ENCODE data around the gene RAB18.
"Not testable (repeated sequence)": the region's sequence is repeated elsewhere in the genome, so short reads cannot be mapped to it uniquely, and the experiment has no call there.

RAB18 gene

DNA sequence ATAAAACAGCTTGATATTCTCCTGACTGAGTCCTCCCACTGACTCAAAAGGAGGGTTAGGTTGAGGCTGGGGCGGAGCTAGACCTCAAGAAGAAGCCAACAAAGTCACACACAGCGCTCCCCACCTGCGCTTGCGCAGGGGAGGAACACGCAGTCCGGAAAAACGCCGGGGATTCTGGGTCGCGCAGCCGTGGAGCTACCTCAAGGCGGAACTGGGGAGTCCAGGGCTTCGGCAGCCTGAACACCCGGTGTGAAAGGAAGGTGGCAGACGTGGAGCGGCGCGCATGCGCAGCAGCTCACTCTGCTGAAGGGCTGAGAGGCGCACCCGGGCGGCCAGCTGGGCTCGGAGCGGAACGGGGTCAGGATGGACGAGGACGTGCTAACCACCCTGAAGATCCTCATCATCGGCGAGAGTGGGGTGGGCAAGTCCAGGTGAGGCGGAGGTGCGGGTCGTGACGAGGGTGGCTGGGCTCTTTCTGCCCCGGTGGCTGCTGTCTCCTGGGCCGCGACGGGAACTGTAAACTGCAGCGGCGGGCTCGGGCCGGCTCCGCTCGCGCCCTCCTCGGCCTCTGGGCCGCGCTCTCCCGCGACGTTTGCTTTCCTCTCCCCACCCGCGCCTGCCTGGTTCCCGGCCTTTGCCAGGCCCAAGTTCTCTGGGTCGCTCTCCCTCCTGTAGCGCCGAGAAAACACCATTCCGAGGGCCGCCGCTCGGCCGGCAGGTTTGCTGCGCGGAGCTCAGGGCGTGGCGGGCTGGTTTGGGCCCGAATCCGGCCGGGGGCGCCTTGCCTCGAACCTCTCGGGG, at the start of gene RAB18:
TSS of gene RAB18 (plus strand) at position 298 of the 801 bp plus-strand sequence. CDS start at position 364, 66 bp downstream.
- DNase-seq: peak; percentile 97

GRCh38 chr10:27454837-27455236, 49.3 kb upstream of the RAB18 start:
- no peak for DNase-seq

- DNase-seq: no peak
Measured at GRCh38 chr10:27457261-27457945, 46.7 kb upstream of the RAB18 start.

GRCh38 chr10:27457966-27458365, 46.1 kb upstream of the RAB18 start:
- DNase-seq: no peak

DNA sequence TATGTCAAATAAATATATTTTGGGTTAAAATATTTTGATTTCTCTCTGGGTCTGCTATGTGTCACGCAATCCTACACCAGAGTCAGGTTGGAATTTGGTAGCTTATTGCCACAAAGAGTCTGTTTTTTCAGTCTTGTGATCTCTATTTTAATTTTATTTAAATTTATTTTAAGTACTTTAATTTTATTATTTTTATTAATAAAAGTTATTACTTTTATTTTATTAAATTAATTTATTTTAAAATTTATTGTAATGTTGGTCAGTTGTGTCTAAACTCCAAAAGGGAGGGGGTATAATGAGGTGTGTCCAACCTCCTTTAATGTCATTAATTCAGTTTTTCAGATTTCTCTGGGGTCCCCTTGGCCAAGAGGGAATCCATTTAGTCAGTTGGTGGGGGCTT, 42.8 kb upstream of the RAB18 start:
- DNase-seq: no peak

GRCh38 chr10:27463961-27464360, 40.1 kb upstream of the RAB18 start:
- DNase-seq: no peak

- no peak for DNase-seq
Measured at GRCh38 chr10:27464993-27465392, 39.1 kb upstream of the RAB18 start.

GRCh38 chr10:27465596-27465995, 38.5 kb upstream of the RAB18 start:
- DNase-seq: not testable (repeated sequence)

- no peak for DNase-seq
Measured at GRCh38 chr10:27470885-27471284, 33.2 kb upstream of the RAB18 start.

GRCh38 chr10:27474741-27475140, 29.4 kb upstream of the RAB18 start:
- DNase-seq: no peak

GRCh38 chr10:27479016-27479415, 25.1 kb upstream of the RAB18 start:
- DNase-seq: no peak

DNA sequence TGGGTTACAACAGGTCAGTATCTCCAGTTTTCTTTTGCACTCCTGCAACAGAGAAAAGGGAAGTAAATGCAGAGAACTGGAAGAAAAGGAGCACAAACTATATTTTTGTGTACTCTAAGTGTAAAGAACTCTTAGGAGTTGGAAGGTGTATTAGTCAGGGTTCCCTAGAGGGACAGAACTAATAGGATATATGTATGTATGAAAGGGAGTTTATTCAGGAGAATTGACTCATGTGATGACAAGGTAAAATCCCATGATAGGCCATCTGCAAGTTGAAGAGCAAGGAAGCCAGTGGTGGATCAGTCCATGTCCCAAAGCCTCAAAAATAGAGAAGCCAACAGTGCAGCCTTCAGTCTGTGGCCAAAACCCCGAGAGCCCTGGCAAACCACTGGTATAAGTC, 22.6 kb upstream of the RAB18 start:
- DNase-seq: no peak

- no peak for DNase-seq
Measured at GRCh38 chr10:27482984-27483956, 20.8 kb upstream of the RAB18 start.

DNA sequence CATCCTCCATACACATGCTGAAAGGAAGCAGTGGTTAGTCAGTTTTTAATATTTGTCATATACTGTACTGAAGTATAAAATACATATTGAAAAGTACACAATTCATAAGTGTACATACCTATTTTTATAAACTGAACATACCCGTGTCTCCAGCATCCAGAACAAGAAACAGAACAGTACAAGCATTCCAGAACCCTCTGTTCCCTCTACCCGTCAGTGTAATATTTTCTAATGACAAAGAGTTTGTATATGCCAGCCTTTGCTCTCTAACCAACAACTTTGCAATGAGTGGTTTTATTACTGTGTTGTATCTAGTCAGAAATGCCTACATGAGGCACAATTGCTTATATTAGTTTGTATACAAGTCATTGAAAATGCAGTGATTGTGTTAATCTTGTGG, 18.7 kb upstream of the RAB18 start:
- no peak for DNase-seq

DNA sequence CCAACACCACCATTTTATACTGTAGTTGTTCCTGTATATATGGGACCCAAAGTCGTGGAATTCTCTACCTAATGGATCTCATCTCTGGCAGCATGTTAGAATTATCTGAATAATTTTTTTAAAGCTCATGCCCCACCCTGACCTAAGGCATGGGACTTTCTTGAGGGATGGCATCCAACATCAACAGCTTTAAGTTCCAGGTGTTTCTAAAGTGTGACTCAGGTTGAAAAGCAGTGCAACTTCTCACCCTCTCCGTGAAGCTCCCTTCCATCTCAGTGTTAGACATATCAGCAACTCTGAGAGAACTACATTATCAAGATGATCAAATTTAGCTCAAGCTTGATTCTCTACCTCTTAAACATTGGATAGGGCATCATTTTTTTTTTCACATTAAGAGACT, 18.1 kb upstream of the RAB18 start:
- DNase-seq: no peak

DNA sequence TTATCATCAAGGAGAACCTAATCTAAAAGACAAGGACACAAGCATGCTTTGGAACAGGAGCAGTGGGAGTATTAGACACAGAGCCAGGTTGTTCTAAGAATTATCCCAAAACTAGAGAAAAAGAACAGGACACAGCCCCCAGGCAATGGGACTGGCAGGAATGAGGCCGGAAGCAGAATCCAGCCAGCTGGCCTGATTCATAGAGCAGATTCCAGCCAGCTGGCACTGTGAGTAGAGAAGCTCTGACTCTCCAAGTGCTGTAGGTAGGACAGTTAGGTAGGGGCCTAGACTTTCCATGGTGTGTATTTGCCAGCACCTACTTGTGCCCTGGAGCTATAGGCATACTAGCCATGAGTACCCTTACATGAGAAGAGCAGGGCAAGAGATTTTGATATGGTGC, 13.3 kb upstream of the RAB18 start:
- no peak for DNase-seq

GRCh38 chr10:27494116-27494805, 9.8 kb upstream of the RAB18 start:
- no peak for DNase-seq

GRCh38 chr10:27496137-27496536, 8.0 kb upstream of the RAB18 start:
- no peak for DNase-seq

- no peak for DNase-seq
Measured at GRCh38 chr10:27500096-27500495, 4.0 kb upstream of the RAB18 start.

GRCh38 chr10:27500886-27501285, 3.2 kb upstream of the RAB18 start:
- no peak for DNase-seq

DNA sequence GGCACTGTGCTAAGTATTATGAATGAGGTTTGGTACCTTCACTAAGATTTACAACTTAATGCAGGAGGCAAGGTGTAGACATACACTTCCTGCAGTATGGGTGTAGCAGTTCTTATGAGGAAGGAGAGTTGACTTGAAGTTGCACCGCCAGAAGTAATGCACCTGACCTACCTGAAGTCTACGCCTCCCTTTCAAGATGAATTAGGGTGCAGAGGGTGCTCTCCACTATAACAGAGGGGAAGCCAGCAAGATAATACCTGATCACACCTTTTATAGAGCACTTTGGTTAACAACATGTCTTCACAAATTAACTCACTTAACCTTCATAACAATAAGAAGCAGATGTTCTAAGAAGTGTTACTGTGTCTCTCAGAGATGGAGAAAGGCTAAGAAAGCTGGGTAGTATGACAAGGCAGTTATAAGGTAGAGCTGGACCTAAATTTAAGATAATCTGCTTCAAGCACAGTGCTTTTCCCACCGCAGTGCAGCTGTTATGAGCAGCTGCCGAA, 552 bp upstream of the RAB18 start:
- DNase-seq: no peak

- no peak for DNase-seq
Measured at GRCh38 chr10:27504808-27505460, 830 bp downstream of the RAB18 start.
